VCaP (cell line): Measurements from ENCODE around the gene TMEM200C.

Source experiments
- H3K27ac ChIP-seq: fragments of 450-650 bp; 2 replicates; pipeline ENCODE4 v1.5.1; 2017
- TF ChIP-seq, protein P1 (sequence below): fragments of 450-650 bp; conservative IDR thresholded peaks from 2 replicates; pipeline ENCODE4 v1.5.1; 2017; ENCODE audit warnings: mild to moderate bottlenecking, moderate library complexity

Gene TMEM200C

GRCh38 chr18:5891854-5892215 is 3.5 kb downstream of the TMEM200C start:
- TF ChIP-seq, protein P1, sequence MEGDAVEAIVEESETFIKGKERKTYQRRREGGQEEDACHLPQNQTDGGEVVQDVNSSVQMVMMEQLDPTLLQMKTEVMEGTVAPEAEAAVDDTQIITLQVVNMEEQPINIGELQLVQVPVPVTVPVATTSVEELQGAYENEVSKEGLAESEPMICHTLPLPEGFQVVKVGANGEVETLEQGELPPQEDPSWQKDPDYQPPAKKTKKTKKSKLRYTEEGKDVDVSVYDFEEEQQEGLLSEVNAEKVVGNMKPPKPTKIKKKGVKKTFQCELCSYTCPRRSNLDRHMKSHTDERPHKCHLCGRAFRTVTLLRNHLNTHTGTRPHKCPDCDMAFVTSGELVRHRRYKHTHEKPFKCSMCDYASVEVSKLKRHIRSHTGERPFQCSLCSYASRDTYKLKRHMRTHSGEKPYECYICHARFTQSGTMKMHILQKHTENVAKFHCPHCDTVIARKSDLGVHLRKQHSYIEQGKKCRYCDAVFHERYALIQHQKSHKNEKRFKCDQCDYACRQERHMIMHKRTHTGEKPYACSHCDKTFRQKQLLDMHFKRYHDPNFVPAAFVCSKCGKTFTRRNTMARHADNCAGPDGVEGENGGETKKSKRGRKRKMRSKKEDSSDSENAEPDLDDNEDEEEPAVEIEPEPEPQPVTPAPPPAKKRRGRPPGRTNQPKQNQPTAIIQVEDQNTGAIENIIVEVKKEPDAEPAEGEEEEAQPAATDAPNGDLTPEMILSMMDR = no peak
- H3K27ac ChIP-seq = no peak overlapping the region

GRCh38 chr18:5891184-5891853 is 4.0 kb downstream of the TMEM200C start:
- TF ChIP-seq, protein P1 = no peak
- no peak overlapping the region for H3K27ac ChIP-seq

- H3K27ac ChIP-seq = no peak overlapping the region
- TF ChIP-seq, protein P1 = no peak
Measured at GRCh38 chr18:5890331-5891183, 4.8 kb downstream of the TMEM200C start.

- TF ChIP-seq, protein P1 = no peak
- H3K27ac ChIP-seq = no peak overlapping the region
Measured at GRCh38 chr18:5885361-5885760, 10.0 kb downstream of the TMEM200C start.

- TF ChIP-seq, protein P1 = no peak
- H3K27ac ChIP-seq = no peak overlapping the region
Measured at GRCh38 chr18:5884375-5884774, 10.9 kb downstream of the TMEM200C start.

DNA sequence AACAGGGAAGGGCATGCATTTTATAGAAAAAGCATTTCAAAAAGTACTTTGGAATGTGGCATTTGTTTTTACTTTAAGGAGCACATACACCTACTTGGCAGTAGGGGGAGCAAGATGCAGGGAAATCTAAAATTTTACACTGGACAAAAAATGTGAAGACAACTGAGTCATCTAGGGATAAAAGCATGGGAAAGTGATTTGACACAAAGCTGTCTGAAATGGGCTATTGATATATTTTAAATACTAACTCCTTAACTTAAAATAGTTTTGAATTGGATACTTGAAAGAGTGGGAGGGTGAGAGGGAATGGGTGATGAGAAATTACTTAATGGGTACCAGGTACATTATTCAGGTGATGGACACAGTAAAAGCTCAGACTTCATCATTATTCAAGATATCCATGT is 15.8 kb downstream of the TMEM200C start:
- TF ChIP-seq, protein P1 = peak; percentile 86
- no peak overlapping the region for H3K27ac ChIP-seq

- H3K27ac ChIP-seq = no peak overlapping the region
- TF ChIP-seq, protein P1 = no peak
Measured at GRCh38 chr18:5876891-5877290, 18.4 kb downstream of the TMEM200C start.
